ENCODE measurements around the gene FIGLA.

DNA sequence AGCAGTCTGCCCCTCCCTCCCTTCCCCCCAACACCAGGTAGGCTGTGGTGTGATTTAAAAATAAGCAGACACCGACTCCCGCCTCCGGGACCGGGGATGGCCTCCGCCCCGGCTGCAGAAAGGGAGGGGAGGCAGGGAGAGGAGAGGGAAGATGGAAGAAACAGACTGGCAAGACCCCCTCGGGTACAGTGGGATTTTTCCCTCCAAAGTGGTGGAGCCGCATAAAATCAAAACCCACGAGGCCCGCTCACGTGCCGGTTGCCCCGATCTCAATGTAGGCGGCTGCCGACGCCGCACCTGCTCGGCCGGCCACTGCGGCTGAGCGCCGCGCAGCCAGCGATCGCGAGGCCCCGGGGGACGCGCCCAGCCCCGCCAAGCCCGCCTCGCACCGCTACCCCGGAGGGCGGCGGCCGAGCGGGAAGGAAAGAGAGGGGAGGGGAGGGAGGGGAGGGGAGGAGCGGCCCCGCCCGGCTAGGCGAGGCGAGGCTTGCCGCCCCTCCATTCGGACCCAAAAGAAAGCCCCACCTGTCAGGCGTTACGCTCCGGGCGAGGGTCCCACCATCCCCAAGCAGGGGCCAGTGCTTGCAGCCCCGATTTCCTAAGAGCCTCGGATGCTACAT is 23.3 kb downstream of the FIGLA start:
- no peak for TF ChIP-seq EZH2 (IDR thresholded peaks at IDR 0.05; ENCODE audit: borderline replicate concordance)
- TF ChIP-seq, protein P1, sequence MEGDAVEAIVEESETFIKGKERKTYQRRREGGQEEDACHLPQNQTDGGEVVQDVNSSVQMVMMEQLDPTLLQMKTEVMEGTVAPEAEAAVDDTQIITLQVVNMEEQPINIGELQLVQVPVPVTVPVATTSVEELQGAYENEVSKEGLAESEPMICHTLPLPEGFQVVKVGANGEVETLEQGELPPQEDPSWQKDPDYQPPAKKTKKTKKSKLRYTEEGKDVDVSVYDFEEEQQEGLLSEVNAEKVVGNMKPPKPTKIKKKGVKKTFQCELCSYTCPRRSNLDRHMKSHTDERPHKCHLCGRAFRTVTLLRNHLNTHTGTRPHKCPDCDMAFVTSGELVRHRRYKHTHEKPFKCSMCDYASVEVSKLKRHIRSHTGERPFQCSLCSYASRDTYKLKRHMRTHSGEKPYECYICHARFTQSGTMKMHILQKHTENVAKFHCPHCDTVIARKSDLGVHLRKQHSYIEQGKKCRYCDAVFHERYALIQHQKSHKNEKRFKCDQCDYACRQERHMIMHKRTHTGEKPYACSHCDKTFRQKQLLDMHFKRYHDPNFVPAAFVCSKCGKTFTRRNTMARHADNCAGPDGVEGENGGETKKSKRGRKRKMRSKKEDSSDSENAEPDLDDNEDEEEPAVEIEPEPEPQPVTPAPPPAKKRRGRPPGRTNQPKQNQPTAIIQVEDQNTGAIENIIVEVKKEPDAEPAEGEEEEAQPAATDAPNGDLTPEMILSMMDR (IDR thresholded peaks at IDR 0.05; ENCODE audit: poor library complexity) = no peak
